PFSK-1 (cell line): ENCODE results near the gene ZC3H7A.

Experiments
- FOXP2 ChIP-seq: optimal IDR thresholded peaks from 2 replicates; pipeline ENCODE3; 2011; ENCODE audit warnings: borderline replicate concordance, control low read depth, inconsistent platforms; ENCODE audit not compliant: insufficient read depth; ENCODE audit errors: extremely low read length, extremely low read depth
- POLR2AphosphoS5 ChIP-seq: IDR thresholded peaks from 2 replicates; pipeline ENCODE4 v1.6.1; 2012; ENCODE audit warnings: low read depth, mild to moderate bottlenecking, control low read depth, low read length, moderate library complexity

- no peak for TF ChIP-seq POLR2AphosphoS5
- TF ChIP-seq FOXP2: no peak
Measured at GRCh38 chr16:11824362-11824761, 27.3 kb upstream of the ZC3H7A start.
